Vagina (tissue), 2 donors: ENCODE results near the gene GSTT4.

Source experiments
- CTCF ChIP-seq, 3 experiments: fragments of 450-650 bp in 2 of 3; fragments of 200-600 bp in 1 of 3; sonication (generic) in 1 of 3; IDR thresholded peaks; one replicate each; pipeline ENCODE4 v1.5.1; 2017 to 2019; ENCODE audit warnings: antibody characterized with exemption in 3 of 3, mild to moderate bottlenecking in 2 of 3, moderate library complexity in 2 of 3
- POLR2A ChIP-seq, 2 donors: fragments of 450-650 bp; IDR thresholded peaks; one replicate each; pipeline ENCODE4 v1.6.1; 2017; ENCODE audit warnings: antibody characterized with exemption in 2 of 2, mild to moderate bottlenecking in 2 of 2, moderate library complexity in 2 of 2
- POLR2AphosphoS5 ChIP-seq, 2 donors: sonication (generic); formaldehyde crosslinking; IDR thresholded peaks; one replicate each; pipeline ENCODE4 v1.9.0; 2017; ENCODE audit warnings: antibody characterized with exemption in 2 of 2, mild to moderate bottlenecking in 2 of 2, low read depth in 1 of 2; ENCODE audit not compliant: insufficient read depth in 1 of 2

- TF ChIP-seq CTCF (IDR thresholded peaks at IDR 0.05) (no peak), POLR2A (IDR thresholded peaks at IDR 0.05) (no peak), POLR2AphosphoS5 (IDR thresholded peaks at IDR 0.05; ENCODE audit: insufficient read depth in 1 of 2, low read depth in 1 of 2) (no peak)
These were observed 20.2 kb upstream of the GSTT4 start for GRCh38 chr22:24025475-24025874.
